ENCODE measurements around the gene MTHFD2L. TPM values are rescaled to one million over a fixed set of nuclear protein-coding genes. Genes with fewer than 3 reads are reported as not detected.

The MTHFD2L gene
- total RNA-seq, 1 experiment from 2014 or later: 11.6 TPM

DNA sequence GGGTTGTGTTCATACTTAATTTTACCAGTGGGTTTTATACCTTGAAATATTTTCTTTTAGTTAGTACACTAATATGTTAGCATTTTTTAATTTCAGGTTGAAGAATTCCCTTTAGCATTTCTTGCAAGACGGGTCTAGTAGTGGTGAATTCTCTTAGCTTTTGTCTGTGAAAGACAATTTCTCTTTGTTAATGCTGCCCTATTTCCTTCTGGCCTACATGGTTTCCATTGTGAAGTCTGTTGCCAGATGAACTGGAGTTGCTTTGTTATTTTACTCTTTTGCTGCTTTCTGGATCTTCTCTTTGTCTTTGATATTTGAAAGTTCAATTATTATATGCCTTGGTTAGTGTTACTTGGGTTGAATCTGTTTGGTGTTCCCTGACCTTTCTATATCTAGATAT, 25.0 kb upstream of the MTHFD2L start:
- Histone ChIP-seq H3K27me3 (replicated peaks; ENCODE audit: control insufficient read depth, insufficient read depth, low read length) (no peaks in the 10 kb centered on the region), H3K4me3 (ENCODE audit: low read depth, low read length) (no peak overlapping the region), H3K36me3 (ENCODE audit: control insufficient read depth, insufficient read depth, low read length) (no peaks in the 10 kb centered on the region), H3K4me1 (no peaks in the 10 kb centered on the region), H3K9me3 (0 out of 2 replicates have a peak, but pooled peaks cover 6% of the 10 kb centered on the region)
- peaks cover 11% of the 10 kb centered on the region for H3K9me3 Mint-ChIP-seq (ENCODE audit: unreplicated experiment)
- CTCF ChIA-PET: interaction anchor here (0.6 to 2.1 kb wide), 2 partner anchors 53 to 94 kb away, joined by 4 to 8 read pairs; partner anchors contain the start of gene CXCL3
- no peaks in the 10 kb centered on the region for H3K36me3 Mint-ChIP-seq (ENCODE audit: insufficient read depth, unreplicated experiment)
- POLR2A ChIA-PET: no interaction called here
- no peak overlapping the region for H3K27ac Mint-ChIP-seq (ENCODE audit: unreplicated experiment)
- H3K4me1 Mint-ChIP-seq (ENCODE audit: low read depth, unreplicated experiment): peaks cover 9% of the 10 kb centered on the region
- TF ChIP-seq, protein P1, sequence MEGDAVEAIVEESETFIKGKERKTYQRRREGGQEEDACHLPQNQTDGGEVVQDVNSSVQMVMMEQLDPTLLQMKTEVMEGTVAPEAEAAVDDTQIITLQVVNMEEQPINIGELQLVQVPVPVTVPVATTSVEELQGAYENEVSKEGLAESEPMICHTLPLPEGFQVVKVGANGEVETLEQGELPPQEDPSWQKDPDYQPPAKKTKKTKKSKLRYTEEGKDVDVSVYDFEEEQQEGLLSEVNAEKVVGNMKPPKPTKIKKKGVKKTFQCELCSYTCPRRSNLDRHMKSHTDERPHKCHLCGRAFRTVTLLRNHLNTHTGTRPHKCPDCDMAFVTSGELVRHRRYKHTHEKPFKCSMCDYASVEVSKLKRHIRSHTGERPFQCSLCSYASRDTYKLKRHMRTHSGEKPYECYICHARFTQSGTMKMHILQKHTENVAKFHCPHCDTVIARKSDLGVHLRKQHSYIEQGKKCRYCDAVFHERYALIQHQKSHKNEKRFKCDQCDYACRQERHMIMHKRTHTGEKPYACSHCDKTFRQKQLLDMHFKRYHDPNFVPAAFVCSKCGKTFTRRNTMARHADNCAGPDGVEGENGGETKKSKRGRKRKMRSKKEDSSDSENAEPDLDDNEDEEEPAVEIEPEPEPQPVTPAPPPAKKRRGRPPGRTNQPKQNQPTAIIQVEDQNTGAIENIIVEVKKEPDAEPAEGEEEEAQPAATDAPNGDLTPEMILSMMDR (IDR thresholded peaks at IDR 0.05; ENCODE audit: insufficient read depth in 1 of 2, low read depth in 1 of 2, low read length in 1 of 2, severe bottlenecking in 1 of 2, unreplicated experiment in 1 of 2): no peak
- no peak overlapping the region for H3K4me3 Mint-ChIP-seq (ENCODE audit: unreplicated experiment)
- intact Hi-C loops (cut with micrococcal nuclease; ENCODE audit: unreplicated experiment): no loop called here
- no TSS peak for BruUV-seq (replicated peaks)
- no peak for DNase-seq
- H3K27me3 Mint-ChIP-seq (ENCODE audit: insufficient read depth, unreplicated experiment): no peaks in the 10 kb centered on the region

DNA sequence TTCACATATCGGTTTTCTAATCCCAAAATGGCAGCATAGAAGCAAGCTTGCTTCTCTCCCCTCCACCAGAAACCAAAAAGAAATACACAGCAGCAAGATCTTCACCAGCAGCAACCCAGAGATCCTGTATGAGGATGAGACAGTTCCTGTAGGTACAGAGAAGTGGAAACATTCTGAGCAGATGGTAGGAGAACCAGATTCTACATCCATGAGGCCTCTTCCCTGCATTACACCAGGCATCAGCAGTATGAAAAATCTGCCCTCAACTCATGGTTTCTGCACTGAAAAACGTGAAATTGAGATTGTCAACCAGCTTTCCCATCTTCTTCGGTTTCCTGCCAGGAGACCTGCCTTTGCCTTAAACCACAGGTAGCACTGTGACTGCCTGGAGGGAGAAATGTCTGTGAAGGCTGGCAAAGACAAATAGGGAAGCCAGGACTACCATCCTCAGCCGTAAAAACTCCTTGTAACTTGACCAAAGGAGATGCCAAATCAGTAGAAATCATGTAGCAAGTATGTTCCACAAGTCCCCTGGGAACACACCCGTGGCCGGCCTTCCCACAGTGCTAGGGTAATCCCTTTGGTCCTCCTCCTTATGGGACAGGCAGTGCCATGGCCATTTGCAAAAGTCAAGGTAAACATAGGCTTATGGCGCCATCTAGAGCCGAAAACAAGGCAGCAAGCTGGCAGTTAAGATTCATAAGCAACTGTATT, 24.0 kb upstream of the MTHFD2L start:
- H3K27ac Mint-ChIP-seq (ENCODE audit: unreplicated experiment): no peak overlapping the region
- intact Hi-C loops (cut with micrococcal nuclease; ENCODE audit: unreplicated experiment): loop anchor here (1.0 to 2.0 kb wide), 6 partner anchors 35 to 472 kb away; partner anchors contain the start of gene CXCL2
- Histone ChIP-seq H3K27me3 (replicated peaks; ENCODE audit: control insufficient read depth, insufficient read depth, low read length) (no peaks in the 10 kb centered on the region), H3K36me3 (ENCODE audit: control insufficient read depth, insufficient read depth, low read length) (no peaks in the 10 kb centered on the region), H3K9me3 (0 out of 2 replicates have a peak, but pooled peaks cover 6% of the 10 kb centered on the region), H3K4me3 (ENCODE audit: low read depth, low read length) (no peak overlapping the region), H3K4me1 (no peaks in the 10 kb centered on the region)
- TF ChIP-seq, protein P1 (IDR thresholded peaks at IDR 0.05; ENCODE audit: insufficient read depth in 1 of 2, low read depth in 1 of 2, low read length in 1 of 2, severe bottlenecking in 1 of 2, unreplicated experiment in 1 of 2): peak; percentile 75 to 82
- CTCF ChIA-PET: interaction anchor here (0.5 to 2.2 kb wide), 14 partner anchors 17 to 405 kb away, joined by 3 to 9 read pairs (median 5); partner anchors contain the start of gene CXCL3
- no TSS peak for BruUV-seq (replicated peaks)
- H3K27me3 Mint-ChIP-seq (ENCODE audit: insufficient read depth, unreplicated experiment): no peaks in the 10 kb centered on the region
- peaks cover 11% of the 10 kb centered on the region for H3K9me3 Mint-ChIP-seq (ENCODE audit: unreplicated experiment)
- H3K36me3 Mint-ChIP-seq (ENCODE audit: insufficient read depth, unreplicated experiment): no peaks in the 10 kb centered on the region
- DNase-seq: peak; percentile 76 to 80
- POLR2A ChIA-PET: no interaction called here
- H3K4me1 Mint-ChIP-seq (ENCODE audit: low read depth, unreplicated experiment): peaks cover 9% of the 10 kb centered on the region
- no peak overlapping the region for H3K4me3 Mint-ChIP-seq (ENCODE audit: unreplicated experiment)

DNA sequence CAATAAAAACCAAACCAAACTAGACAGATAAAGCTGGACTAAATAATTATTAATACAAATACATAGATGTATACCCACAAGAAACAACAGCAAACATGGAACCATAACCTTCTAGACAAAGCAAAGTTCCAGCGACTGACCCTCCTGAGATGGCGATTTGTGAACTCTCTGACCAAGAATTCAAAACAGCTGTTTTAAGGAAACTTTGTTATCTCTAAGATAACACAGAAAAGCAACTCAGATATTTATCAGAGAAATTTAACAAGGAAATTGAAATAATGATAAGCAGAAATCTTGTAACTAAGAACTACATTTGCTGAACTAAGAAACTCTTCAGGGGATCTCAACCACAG, 23.4 kb upstream of the MTHFD2L start:
- 0 out of 2 replicates have a peak, but pooled peaks cover 6% of the 10 kb centered on the region for H3K9me3 ChIP-seq
- H3K4me1 ChIP-seq: no peaks in the 10 kb centered on the region
- no peak overlapping the region for H3K27ac Mint-ChIP-seq (ENCODE audit: unreplicated experiment)
- H3K27me3 ChIP-seq (replicated peaks; ENCODE audit: control insufficient read depth, insufficient read depth, low read length): no peaks in the 10 kb centered on the region
- H3K27me3 Mint-ChIP-seq (ENCODE audit: insufficient read depth, unreplicated experiment): no peaks in the 10 kb centered on the region
- H3K36me3 ChIP-seq (ENCODE audit: control insufficient read depth, insufficient read depth, low read length): no peaks in the 10 kb centered on the region
- DNase-seq: no peak
- intact Hi-C loops (cut with micrococcal nuclease; ENCODE audit: unreplicated experiment): loop anchor here (1.0 to 2.0 kb wide), 6 partner anchors 36 to 472 kb away; partner anchors contain the start of gene CXCL2
- H3K9me3 Mint-ChIP-seq (ENCODE audit: unreplicated experiment): peaks cover 6% of the 10 kb centered on the region
- ChIA-PET POLR2A (no interaction called here), CTCF (interaction anchor here (0.5 to 2.2 kb wide), 14 partner anchors 17 to 405 kb away, joined by 3 to 9 read pairs (median 5); partner anchors contain the start of gene CXCL3)
- BruUV-seq (replicated peaks): no TSS peak
- H3K4me3 ChIP-seq (ENCODE audit: low read depth, low read length): no peak overlapping the region
- TF ChIP-seq, protein P1 (IDR thresholded peaks at IDR 0.05; ENCODE audit: insufficient read depth in 1 of 2, low read depth in 1 of 2, low read length in 1 of 2, severe bottlenecking in 1 of 2, unreplicated experiment in 1 of 2): no peak
- no peaks in the 10 kb centered on the region for H3K36me3 Mint-ChIP-seq (ENCODE audit: insufficient read depth, unreplicated experiment)
- peaks cover 9% of the 10 kb centered on the region for H3K4me1 Mint-ChIP-seq (ENCODE audit: low read depth, unreplicated experiment)
- no peak overlapping the region for H3K4me3 Mint-ChIP-seq (ENCODE audit: unreplicated experiment)
